ENCODE results near the gene SUGP2.

DNA sequence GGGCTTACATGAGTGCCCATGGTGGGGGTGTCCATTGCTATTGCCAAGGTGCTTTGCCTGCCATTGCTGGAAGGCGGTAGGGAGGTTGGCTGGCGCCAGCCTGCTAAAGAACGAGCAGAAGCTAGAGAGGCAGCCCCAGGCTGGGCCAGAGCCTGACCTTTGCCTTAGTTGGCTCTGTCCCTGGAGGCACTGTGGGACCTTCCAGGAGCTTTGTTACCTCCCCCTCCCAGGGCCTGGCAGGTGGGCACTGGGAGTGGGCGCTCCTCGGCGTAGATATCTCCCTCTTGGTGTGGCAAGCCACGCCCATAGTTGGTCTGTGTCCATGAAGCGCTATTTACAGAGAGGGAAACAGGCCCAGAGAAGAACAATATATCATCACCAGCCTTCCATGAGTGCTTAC, 28.2 kb upstream of the SUGP2 start:
- TF ChIP-seq POLR2A (IDR thresholded peaks at IDR 0.05; ENCODE audit: low read depth, low read length) (no peak), POLR2AphosphoS5 (IDR thresholded peaks at IDR 0.05; ENCODE audit: low read depth, low read length) (no peak)

Data from GM12891 (cell line).